A172 (cell line): ENCODE measurements around the gene GLUL. TPM values are rescaled to one million over a fixed set of nuclear protein-coding genes. Genes with fewer than 3 reads are reported as not detected.
"Not testable (repeated sequence)": the region's sequence is repeated elsewhere in the genome, so short reads cannot be mapped to it uniquely, and the experiment has no call there.

Experiments used
- DNase-seq: peaks from one replicate; pipeline ENCODE4 v3.0.0-alpha.2; 2015; ENCODE audit warnings: low spot score
- total RNA-seq: library from RNA; depleted of rRNA; stranded (reverse); fragments of >200 nt; shearing (Covaris generic); gene quantifications from 2 replicates; pipeline ENCODE4 v1.2.3, GENCODE V29; 2014

Gene GLUL
- total RNA-seq, 1 experiment from 2014 or later, result 94.3 TPM

- DNase-seq, result no peak
These were observed 2.6 kb upstream of the GLUL start for GRCh38 chr1:182394055-182394775.

DNA sequence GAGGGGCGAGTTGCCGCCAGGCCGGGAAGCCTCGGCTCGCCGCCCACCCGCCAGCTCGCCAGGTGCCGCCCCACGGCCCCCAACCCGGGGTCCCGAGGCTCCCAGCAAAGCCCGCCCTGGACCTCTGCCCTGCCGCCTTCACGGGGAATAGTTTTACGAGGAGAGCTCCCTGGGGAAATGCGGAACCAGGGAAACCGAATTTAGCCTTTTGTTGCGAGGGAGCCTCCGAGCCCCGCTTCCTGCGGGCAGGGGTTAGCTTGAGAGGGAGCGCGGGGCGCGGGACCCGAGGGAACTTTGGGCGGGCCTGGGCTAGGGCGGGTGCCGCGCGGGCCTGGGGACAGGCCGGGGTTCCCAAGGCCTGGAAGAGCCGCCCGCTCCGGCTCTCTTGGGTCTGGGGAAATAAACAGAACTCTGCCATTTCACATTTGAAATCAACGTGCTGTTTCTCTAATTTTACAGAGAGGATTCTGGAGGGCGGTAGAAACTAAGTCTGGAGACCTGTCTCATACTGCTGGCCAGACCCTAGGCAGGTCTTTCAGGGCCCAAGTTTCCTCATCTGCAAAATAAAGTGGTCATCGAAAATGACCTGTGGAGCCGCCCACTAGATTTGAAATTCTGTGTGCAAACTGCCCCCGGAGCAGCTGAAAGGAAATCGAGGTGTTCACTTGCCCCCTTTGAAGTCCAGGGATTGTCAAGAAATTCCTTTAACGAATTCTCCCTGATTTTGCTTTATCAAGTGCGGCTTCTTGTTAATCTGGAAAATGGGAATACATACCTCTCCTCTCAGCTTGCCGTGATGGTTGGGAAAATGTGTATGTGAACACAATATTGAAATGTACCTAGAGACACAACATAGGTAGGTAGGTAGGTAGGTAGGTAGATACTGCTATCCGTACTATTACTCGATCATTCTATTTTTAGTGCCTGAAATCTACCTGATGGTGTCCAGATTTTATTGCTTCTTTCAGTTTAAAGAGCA lies 749 bp upstream of the GLUL start:
- DNase-seq, result no peak

- DNase-seq, result no peak
These were observed 595 bp downstream of the GLUL start for GRCh38 chr1:182391028-182391361.

- DNase-seq, result no peak
These were observed 2.0 kb downstream of the GLUL start for GRCh38 chr1:182389619-182390047.

DNA sequence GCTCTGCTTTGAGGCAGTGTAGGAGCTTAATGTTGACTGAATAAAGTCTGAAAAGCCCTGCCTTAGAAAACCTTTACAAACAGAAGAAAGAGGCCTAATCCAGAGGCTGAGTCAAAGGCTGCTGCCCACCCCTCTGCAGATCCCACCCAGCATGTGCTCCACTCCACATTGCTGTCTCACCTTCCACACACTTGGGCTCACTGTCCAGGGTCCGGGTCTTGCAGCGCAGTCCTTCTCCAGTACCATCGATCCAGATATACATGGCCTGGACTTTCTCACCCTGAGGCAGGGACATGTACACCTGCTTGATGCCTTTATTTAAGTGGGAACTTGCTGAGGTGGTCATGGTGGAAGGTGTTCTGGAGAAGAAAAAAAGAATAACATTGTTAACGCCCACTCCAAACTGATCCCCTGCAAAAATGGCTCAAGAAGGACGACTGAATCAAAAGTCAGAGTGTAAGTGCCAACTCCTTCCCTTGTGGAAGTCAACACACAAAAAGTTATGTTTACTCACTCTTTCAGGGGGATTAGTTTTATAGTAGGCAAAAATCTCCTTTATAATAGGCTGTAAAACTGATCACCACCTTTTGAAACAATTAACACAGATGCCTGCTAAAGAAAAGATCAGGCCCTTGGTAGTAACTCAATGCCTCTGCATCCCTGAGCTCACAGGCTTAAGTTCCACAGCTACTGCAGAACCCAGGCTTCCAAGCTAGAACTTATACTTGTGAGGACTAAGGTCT lies 3.0 kb downstream of the GLUL start:
- DNase-seq, result no peak

DNA sequence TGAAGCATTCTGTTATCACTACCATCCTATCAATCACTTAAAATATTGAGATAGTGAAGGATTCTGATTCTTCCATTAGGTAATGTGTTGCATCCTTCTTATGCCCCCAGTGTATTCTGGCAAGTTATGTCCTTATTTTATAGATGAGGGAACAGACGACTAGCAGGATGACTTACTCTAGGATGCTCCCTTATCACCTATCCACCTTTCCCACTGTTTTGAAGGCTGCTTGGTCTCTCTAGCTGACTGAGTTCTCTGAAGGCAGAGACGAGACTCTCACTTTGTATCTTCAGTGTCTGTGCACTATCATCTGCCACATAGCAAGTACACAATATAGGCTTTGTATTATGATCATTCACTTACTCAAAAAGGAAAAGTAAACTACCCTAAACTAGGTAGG lies 4.0 kb downstream of the GLUL start:
- DNase-seq, result no peak

DNA sequence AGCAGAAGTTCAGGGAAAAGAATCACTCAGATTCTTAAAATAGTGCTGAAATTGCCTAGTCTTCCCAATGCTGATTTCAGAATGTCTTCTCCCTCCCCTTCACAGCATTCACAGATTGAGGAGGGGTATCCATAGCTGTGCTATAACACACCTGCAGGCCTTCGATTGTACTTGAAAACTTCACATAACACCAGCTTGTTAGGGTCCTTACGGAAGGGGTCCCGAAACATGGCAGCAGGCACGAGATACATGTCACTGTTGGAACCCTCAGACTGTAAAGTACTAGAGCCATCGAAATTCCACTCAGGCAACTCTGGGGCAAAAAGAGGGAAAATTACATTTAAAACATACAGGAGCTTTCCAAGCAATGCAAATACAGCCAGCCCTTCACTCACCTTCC lies 4.6 kb downstream of the GLUL start:
- DNase-seq, result no peak

GRCh38 chr1:182385885-182386853 lies 5.4 kb downstream of the GLUL start:
- no peak for DNase-seq

DNA sequence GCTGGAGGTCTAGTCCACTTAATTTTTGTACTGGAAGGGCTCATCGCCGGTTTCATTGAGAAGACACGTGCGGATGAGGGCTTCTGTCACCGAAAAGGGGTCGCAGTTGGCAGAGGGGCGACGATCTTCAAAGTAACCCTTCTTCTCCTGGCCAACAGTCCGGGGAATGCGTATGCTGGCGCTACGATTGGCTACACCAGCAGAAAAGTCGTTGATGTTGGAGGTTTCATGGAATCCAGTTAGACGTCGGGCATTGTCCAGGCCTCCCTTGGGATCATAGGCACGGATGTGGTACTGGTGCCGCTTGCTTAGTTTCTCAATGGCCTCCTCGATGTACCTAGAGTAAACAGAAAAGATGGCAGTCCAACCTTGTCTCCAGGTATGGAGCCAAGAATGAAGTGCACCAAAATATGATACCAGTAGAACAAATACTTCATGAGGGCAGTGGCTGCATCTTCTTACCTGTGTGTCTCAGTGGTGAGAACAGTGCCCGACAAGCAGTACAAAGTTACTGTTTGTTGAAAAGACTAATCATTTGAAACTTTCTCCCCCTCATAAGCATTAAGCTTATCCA lies 7.1 kb downstream of the GLUL start:
- DNase-seq, result no peak

- no peak for DNase-seq
These were observed 7.7 kb downstream of the GLUL start for GRCh38 chr1:182383934-182384333.

- DNase-seq, result no peak
These were observed 8.4 kb downstream of the GLUL start for GRCh38 chr1:182383037-182383661.

DNA sequence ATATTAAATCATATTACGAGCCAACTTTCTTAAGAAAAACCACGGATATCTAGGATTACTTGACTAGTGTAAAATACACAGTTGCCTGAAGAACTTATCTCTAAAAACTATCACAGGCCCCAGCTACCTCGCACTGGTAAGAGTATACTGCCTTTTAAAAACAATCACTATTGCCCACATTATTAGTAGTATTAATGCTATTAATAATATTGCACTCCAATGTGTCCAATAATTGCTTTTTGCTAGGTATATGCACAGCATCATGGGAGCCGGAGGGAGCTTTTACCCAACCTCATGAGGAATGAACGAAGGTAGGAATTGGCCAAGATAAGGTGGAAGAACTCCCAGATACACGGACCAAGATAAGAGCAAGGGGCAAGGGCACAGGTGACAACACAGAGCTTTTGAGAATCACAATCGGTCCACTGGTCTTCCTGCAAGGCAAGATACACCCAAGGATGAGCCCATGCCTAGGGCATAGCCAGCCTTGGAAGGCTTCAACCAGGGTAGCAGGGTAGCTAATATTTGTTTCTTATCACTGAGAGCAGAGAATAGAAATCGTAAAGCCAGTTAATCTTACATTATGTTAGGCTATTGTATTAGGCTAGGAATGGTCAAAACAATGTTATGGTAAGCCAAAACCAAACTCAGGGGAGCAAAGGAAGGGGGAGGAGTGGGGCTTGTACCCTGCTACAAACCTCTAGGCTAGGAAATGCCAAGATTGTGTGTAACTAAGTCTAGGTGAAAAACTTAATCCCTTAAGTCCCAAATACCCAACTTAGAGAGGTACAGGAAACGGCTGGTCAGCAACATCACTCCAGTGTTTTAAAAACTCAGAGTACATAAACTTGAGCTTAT lies 9.4 kb downstream of the GLUL start:
- DNase-seq, result no peak

GRCh38 chr1:182380199-182380598 lies 11.4 kb downstream of the GLUL start:
- DNase-seq, result no peak

GRCh38 chr1:182379781-182380180 lies 11.8 kb downstream of the GLUL start:
- not testable (repeated sequence) for DNase-seq

DNA sequence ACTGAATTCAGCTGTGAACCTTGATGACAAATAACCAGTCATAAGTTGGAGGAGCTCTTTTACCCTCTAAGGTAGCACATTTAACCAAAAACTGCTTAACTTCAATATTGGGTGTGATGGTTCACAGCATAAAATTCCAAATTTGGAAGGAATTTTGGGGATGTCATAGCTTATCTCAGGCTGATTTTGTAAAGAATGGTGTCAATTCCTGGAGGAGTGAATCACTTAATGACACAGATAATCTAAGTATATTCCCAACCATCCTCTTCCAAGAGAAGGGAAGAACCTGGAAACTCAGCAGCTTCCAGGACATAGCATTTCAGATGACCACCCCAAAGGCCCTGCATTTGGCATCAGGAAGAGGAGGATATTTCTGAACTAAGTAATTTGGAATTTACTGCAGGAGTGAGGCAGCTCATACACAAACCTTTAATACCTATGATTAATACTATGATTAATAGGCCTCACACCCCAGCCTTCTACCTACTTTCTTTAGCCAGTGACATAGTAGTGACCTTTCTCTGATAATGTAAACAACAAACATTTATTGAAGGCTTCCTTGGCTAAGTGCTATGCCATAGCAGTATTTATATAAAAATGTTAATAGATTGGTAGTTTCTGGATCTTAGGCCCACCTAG lies 14.5 kb downstream of the GLUL start:
- DNase-seq, result no peak

DNA sequence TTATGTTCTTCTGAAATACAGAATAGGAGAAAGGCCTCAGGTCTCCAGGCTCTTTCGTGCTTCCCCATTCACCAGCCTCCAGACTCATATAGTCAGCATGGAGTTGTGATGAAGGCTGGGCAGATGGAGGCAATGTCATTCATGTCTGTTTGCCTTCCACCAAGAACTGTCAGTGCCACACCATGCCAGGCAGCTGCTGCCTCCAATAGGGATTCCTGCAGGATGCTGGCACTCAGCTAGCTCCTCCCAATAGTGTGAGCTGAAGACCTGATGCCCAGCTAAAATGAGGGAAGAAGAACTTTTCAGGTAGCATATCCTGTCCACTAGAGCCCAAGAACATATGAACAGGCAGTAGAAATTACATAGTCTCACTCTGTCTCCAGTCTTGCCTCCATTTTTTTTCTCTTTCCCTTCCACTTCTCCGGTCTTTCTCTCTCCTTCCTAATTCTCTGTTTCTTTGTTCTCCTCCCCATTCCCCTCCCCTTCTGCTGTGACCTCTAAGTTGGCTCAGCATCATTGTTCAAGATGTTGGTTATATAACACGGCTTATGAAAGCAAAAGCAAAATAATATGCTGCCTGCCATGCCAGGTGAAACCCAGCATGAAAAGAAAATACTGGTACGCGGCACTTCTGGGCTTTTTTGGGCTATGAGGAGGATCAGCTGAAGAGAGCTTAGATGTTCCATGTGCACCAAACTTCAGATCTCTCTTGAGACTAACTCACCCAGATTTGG lies 17.3 kb downstream of the GLUL start:
- DNase-seq, result no peak

DNA sequence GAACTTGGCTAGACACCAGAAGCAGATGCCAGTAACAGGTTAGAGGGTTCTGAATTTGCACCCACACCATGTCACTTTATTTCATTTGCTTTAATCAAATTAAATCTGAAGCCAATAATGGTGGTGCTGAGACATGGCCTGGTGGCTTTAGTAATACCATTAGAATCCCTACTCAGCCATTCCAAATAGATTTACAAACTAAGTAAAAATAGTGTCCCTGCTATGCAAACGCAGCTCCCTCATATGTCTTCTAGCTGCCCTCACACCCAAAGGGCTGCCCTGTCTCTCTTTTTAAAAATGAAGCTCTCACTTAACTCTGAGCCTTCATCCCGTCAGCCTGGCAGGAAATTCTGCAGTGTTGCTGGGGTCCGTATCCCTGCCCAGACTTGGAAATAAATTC lies 21.1 kb downstream of the GLUL start:
- DNase-seq, result no peak

DNA sequence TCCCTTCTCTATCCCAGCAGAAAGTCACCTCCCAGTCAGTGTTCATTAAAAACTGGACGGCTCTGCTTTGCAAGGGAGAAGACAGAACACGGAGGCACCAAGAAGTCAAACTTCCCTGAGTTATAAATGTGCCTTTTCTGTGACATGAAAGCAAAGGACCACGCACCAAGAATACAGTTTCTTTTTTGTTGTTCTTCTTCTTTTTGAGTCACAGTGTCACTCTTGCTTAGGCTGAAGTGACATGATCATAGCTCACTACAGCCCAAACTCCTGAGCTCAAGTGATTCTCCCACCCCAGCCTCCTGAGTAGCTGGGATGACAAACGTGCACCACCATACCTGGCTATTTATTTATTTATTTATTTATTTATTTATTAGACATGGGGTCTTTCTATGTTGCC lies 22.7 kb downstream of the GLUL start:
- no peak for DNase-seq
